Esophagus squamous epithelium (tissue), 4 donors: ENCODE results near the gene CPNE4.

ENCODE experiments used
- CTCF ChIP-seq, 6 experiments: fragments of 450-650 bp in 4 of 6; fragments of 200-600 bp in 2 of 6; sonication (generic) in 2 of 6; IDR thresholded peaks; one replicate each; pipeline ENCODE4 v1.5.1; 2016 to 2019; ENCODE audit warnings: antibody characterized with exemption in 6 of 6, mild to moderate bottlenecking in 4 of 6, moderate library complexity in 4 of 6
- POLR2A ChIP-seq, 4 donors: fragments of 450-650 bp; IDR thresholded peaks; one replicate each; pipeline ENCODE4 v1.6.1; 2017; ENCODE audit warnings: antibody characterized with exemption in 4 of 4, mild to moderate bottlenecking in 4 of 4, moderate library complexity in 3 of 4

- TF ChIP-seq CTCF (IDR thresholded peaks at IDR 0.05) (no peak), POLR2A (IDR thresholded peaks at IDR 0.05) (no peak)
Observed at GRCh38 chr3:131728898-131729642, 305.7 kb downstream of the CPNE4 start.
